CD4-positive, alpha-beta T cell (primary cell): ENCODE measurements around the gene BAIAP2. TPM values are rescaled to one million over a fixed set of nuclear protein-coding genes. Genes with fewer than 3 reads are reported as not detected.

Source experiments
- ATAC-seq: fragments of 200-7000 bp; cut with Tn5 transposase; one replicate; pipeline ENCODE4 v1.10.0; 2022; ENCODE audit warnings: mild to moderate bottlenecking; ENCODE audit not compliant: poor library complexity
- CTCF ChIA-PET: fragments of 350-600 bp; sonication (Branson Sonifier 250); formaldehyde crosslinking; loops from one replicate; lab custom pipeline; 2021; ENCODE audit warnings: antibody characterized with exemption, inconsistent platforms; lab: Charles Lee
- POLR2A ChIA-PET: fragments of 350-600 bp; sonication (Branson Sonifier 250); formaldehyde crosslinking; loops from one replicate; lab custom pipeline; 2021; ENCODE audit warnings: antibody characterized with exemption, inconsistent platforms; lab: Charles Lee
- DNase-seq, 14 experiments: peaks; one replicate each; pipeline ENCODE4 v3.0.0-alpha.2; 2013 to 2020; ENCODE audit warnings: mixed read lengths in 2 of 14
- H3K27ac ChIP-seq, 2 donors: one replicate each; pipeline versions ENCODE4 v1.5.1 to v1.7.0; 2013; ENCODE audit warnings: low read length in 2 of 2, low read depth in 1 of 2, mild to moderate bottlenecking in 1 of 2
- H3K27me3 ChIP-seq, 2 experiments: 1 replicate in 1 of 2; 2 replicates in 1 of 2; pipeline versions ENCODE4 v1.6.1 to v1.7.0; 2013; ENCODE audit warnings: low read length in 2 of 2, control low read depth in 1 of 2, mild to moderate bottlenecking in 1 of 2, moderate library complexity in 1 of 2; ENCODE audit not compliant: insufficient read depth in 2 of 2, control insufficient read depth in 1 of 2
- H3K36me3 ChIP-seq: one replicate; pipeline ENCODE4 v1.6.1; 2013; ENCODE audit warnings: low read length, control low read depth; ENCODE audit not compliant: insufficient read depth
- H3K4me1 ChIP-seq: one replicate; pipeline ENCODE4 v1.6.1; 2013; ENCODE audit warnings: low read length, control low read depth; ENCODE audit not compliant: insufficient read depth
- H3K4me3 ChIP-seq: one replicate; pipeline ENCODE4 v1.5.1; 2013; ENCODE audit warnings: mild to moderate bottlenecking, low read length, moderate library complexity
- H3K9me3 ChIP-seq, 2 experiments: 1 replicate in 1 of 2; 2 replicates in 1 of 2; pipeline versions ENCODE4 v1.6.1 to v1.7.0; 2013; ENCODE audit warnings: low read length in 2 of 2, mild to moderate bottlenecking in 2 of 2, control low read depth in 1 of 2, moderate library complexity in 1 of 2; ENCODE audit not compliant: control insufficient read depth in 1 of 2, insufficient read depth in 1 of 2
- H3K27ac Mint-ChIP-seq: one replicate; pipeline ENCODE4 v1.8.0; 2020; ENCODE audit warnings: mixed read lengths
- H3K27me3 Mint-ChIP-seq: one replicate; pipeline ENCODE4 v1.8.0; 2021; ENCODE audit warnings: mixed read lengths
- H3K36me3 Mint-ChIP-seq: one replicate; pipeline ENCODE4 v1.8.0; 2021; ENCODE audit warnings: low read depth, mixed read lengths
- H3K4me1 Mint-ChIP-seq: one replicate; pipeline ENCODE4 v1.8.0; 2021; ENCODE audit warnings: low read depth, mixed read lengths
- H3K4me3 Mint-ChIP-seq: one replicate; pipeline ENCODE4 v1.8.0; 2020; ENCODE audit warnings: mild to moderate bottlenecking, mixed read lengths
- H3K9me3 Mint-ChIP-seq: one replicate; pipeline ENCODE4 v1.8.0; 2020; ENCODE audit warnings: mixed read lengths
- intact Hi-C, 2 experiments: fragments of 100-400 bp; cut with DNase I in 1 of 2; cut with micrococcal nuclease in 1 of 2; formaldehyde crosslinking; loops; one replicate each; pipeline versions ENCODE4 v1.15.1 to v1.9.0; 2023 to 2025; cut with DNase I, micrococcal nuclease
- total RNA-seq, 174 experiments: library from RNA in 2 of 174; stranded (reverse) in 2 of 174; gene quantifications; one replicate each; pipeline ENCODE4 v1.2.3 and lab custom pipeline; 2021 to 2026
- TF ChIP-seq, protein P1 (sequence below): fragments of 200-600 bp; IDR thresholded peaks from one replicate; pipeline ENCODE4 v1.8.0; 2022; ENCODE audit warnings: antibody characterized with exemption, mild to moderate bottlenecking

BAIAP2 gene
- total RNA-seq, 2 experiments from 2014 or later = 4.2 to 4.9 TPM

DNA sequence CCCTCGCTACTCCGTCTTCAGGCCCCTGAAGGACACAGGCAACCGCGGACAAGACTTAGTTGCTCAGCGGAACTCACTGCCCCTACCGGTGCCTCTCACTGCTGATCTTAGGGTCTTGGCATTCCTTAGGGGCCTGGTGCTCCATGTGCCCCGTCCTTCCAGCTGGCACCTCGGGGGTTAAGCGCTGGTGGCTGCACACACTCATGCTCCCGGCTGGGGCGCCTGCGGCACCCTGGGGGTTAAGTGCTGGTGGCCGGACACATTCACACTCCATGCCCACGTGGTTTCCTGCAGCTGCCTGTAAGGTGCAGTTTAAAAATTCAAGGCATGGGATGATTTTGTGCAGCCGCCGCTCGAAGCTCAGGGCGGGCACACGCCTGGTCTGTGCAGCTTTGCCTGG is 45.1 kb downstream of the BAIAP2 start:
- no peaks in the 10 kb centered on the region for H3K9me3 Mint-ChIP-seq
- Histone ChIP-seq H3K27ac (no peak overlapping the region), H3K36me3 (no peaks in the 10 kb centered on the region), H3K9me3 (no peaks in the 10 kb centered on the region), H3K4me1 (no peaks in the 10 kb centered on the region), H3K4me3 (no peak overlapping the region), H3K27me3 (no peaks in the 10 kb centered on the region)
- no peak overlapping the region for H3K4me3 Mint-ChIP-seq
- TF ChIP-seq, protein P1, sequence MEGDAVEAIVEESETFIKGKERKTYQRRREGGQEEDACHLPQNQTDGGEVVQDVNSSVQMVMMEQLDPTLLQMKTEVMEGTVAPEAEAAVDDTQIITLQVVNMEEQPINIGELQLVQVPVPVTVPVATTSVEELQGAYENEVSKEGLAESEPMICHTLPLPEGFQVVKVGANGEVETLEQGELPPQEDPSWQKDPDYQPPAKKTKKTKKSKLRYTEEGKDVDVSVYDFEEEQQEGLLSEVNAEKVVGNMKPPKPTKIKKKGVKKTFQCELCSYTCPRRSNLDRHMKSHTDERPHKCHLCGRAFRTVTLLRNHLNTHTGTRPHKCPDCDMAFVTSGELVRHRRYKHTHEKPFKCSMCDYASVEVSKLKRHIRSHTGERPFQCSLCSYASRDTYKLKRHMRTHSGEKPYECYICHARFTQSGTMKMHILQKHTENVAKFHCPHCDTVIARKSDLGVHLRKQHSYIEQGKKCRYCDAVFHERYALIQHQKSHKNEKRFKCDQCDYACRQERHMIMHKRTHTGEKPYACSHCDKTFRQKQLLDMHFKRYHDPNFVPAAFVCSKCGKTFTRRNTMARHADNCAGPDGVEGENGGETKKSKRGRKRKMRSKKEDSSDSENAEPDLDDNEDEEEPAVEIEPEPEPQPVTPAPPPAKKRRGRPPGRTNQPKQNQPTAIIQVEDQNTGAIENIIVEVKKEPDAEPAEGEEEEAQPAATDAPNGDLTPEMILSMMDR = no peak
- H3K36me3 Mint-ChIP-seq = no peaks in the 10 kb centered on the region
- H3K27ac Mint-ChIP-seq = no peak overlapping the region
- no peak for ATAC-seq
- ChIA-PET CTCF (interaction anchor here (0.6 to 1.6 kb wide), 2 partner anchors 21 to 141 kb away, joined by 4 to 5 read pairs; no protein-coding TSS in a partner anchor), POLR2A (no interaction called here)
- DNase-seq = no peak
- intact Hi-C loops = no loop called here
- no peaks in the 10 kb centered on the region for H3K4me1 Mint-ChIP-seq
- H3K27me3 Mint-ChIP-seq = no peaks in the 10 kb centered on the region

DNA sequence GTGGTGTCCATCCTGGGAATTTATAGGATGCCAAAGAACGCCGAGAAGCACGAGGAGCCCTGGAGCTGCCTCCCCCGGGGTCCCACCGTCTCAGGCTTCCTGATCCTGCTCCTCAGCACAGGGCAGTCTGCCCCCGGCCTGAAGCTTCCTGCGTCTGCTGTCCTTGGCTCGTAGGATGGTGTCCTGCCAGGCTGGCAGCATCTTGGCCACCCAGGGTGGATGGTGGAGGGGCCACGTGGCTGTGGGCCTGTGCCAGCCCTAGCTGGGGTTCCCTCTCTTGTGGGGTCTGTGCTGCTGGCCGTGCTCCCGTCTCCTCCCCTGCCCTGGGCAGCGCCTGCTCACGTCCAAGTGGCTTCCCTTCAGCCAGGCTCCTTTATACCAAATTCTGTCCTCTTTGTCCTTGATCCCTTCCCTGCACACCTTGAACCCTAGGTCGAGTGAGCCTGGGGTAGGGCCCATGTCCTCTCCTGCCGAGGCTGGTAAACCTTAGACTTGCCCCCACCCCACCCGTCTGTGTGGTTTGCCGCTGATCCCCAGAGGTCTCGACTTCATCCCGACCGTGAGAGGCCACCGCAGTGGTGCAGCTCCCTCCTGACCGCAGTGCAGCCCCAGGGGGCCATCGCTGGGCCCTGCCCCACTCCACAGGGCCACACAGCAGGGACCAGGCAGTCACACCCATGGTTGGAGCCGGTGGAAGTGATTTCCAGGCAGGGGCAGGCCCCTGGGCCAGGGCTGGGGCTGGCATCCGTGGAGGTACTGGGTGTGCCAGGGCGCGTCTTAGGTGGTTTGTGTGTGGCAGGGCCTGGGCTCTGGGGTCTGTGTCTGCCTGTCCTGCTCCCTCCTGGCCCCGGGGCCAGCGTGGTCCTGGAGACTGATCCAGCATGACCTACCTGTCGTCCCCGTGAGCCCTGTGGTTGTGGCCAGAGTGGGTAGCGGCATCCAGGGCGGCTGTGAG is 46.5 kb downstream of the BAIAP2 start:
- Histone ChIP-seq H3K27me3 (no peaks in the 10 kb centered on the region), H3K9me3 (no peaks in the 10 kb centered on the region), H3K36me3 (no peaks in the 10 kb centered on the region), H3K4me1 (no peaks in the 10 kb centered on the region), H3K4me3 (no peak overlapping the region), H3K27ac (no peak overlapping the region)
- no peaks in the 10 kb centered on the region for H3K27me3 Mint-ChIP-seq
- no peak for ATAC-seq
- TF ChIP-seq, protein P1 = no peak
- intact Hi-C loops = no loop called here
- H3K36me3 Mint-ChIP-seq = no peaks in the 10 kb centered on the region
- no peak overlapping the region for H3K4me3 Mint-ChIP-seq
- ChIA-PET POLR2A (no interaction called here), CTCF (interaction anchor here (1.6 kb wide), 1 partner anchor 20 kb away, joined by 4 read pairs; no protein-coding TSS in a partner anchor)
- DNase-seq = no peak
- no peak overlapping the region for H3K27ac Mint-ChIP-seq
- no peaks in the 10 kb centered on the region for H3K9me3 Mint-ChIP-seq
- H3K4me1 Mint-ChIP-seq = no peaks in the 10 kb centered on the region

DNA sequence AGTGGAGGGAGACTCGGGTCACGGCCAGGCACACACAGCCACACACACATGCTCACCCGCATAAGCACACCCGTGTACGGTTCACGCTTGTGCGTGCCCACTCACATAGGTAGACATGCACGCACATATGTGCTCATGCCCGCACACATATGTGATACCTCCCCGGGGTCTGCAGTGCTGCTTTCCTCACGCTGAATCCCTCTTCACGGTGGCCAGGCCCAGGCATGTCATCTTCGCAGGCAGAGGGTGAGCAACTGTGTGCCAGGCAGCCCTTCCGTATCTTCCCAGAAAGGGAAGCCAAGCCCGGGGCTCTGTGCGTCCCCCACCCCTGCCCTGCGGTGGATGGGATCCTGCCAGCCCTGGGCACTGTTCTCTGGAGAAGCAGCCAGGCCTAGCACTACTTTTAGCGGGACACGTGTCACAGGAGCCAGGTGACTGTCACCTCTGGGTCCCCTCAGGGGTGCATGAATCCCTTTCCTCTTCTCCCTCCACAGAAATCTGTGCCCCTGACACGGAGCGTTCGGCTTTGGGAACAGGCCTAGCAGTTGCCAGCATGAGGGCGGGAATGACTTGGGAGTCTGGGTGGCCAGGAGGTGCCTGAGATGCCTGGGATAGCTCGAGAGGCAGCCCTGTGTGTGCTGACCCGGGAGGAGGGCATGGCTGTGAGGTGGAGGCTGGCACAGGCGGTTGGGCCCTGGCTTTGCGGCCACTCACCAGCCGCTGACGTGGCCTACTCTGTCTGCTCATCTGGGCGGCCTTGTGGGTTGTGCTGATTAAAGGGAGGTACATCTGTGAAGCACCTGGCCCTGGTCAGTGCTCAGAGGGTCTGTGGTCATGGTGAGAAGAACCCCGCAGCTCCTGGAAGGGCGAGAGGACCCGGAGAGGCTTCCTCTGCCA is 47.5 kb downstream of the BAIAP2 start:
- ATAC-seq (no peak), DNase-seq (no peak)
- POLR2A ChIA-PET = no interaction called here
- H3K4me1 Mint-ChIP-seq = no peaks in the 10 kb centered on the region
- no peak overlapping the region for H3K4me3 Mint-ChIP-seq
- H3K36me3 ChIP-seq = no peaks in the 10 kb centered on the region
- TF ChIP-seq, protein P1 = no peak
- no peaks in the 10 kb centered on the region for H3K27me3 ChIP-seq
- H3K4me3 ChIP-seq = no peak overlapping the region
- intact Hi-C loops = no loop called here
- H3K27me3 Mint-ChIP-seq = no peaks in the 10 kb centered on the region
- no peaks in the 10 kb centered on the region for H3K9me3 Mint-ChIP-seq
- CTCF ChIA-PET = no interaction called here
- peaks cover 9% of the 10 kb centered on the region for H3K4me1 ChIP-seq
- H3K27ac Mint-ChIP-seq = no peak overlapping the region
- no peaks in the 10 kb centered on the region for H3K36me3 Mint-ChIP-seq
- no peak overlapping the region for H3K27ac ChIP-seq
- H3K9me3 ChIP-seq = no peaks in the 10 kb centered on the region
